Tibial nerve (tissue), 4 donors: ENCODE data around the gene DMD. TPM values are rescaled to one million over a fixed set of nuclear protein-coding genes. Genes with fewer than 3 reads are reported as not detected.

Experiments used
- DNase-seq, 2 donors: peaks; one replicate each; pipeline ENCODE4 v3.0.0-alpha.2; 2019; ENCODE audit warnings: low spot score in 2 of 2
- H3K27ac ChIP-seq, 4 donors: fragments of 200-600 bp; sonication (generic) in 3 of 4; one replicate each; pipeline ENCODE4 v1.5.1; 2017 to 2019; ENCODE audit warnings: mild to moderate bottlenecking in 1 of 4
- H3K27me3 ChIP-seq, 2 donors: fragments of 200-600 bp; sonication (generic) in 1 of 2; one replicate each; pipeline versions ENCODE4 v1.5.1 to v1.6.0; 2017 to 2019
- H3K36me3 ChIP-seq, 3 donors: fragments of 200-600 bp; sonication (generic); one replicate each; pipeline ENCODE4 v1.5.1; 2018 to 2019
- H3K4me1 ChIP-seq, 4 donors: fragments of 200-600 bp; sonication (generic) in 3 of 4; one replicate each; pipeline ENCODE4 v1.5.1; 2017 to 2019
- H3K4me3 ChIP-seq, 4 donors: fragments of 200-600 bp; sonication (generic) in 3 of 4; one replicate each; pipeline ENCODE4 v1.5.1; 2017 to 2019; ENCODE audit warnings: mild to moderate bottlenecking in 1 of 4, moderate library complexity in 1 of 4
- H3K9me3 ChIP-seq, 4 donors: fragments of 200-600 bp; sonication (generic) in 3 of 4; one replicate each; pipeline ENCODE4 v1.5.1; 2017 to 2019
- CTCF ChIP-seq, 5 experiments: fragments of 200-600 bp in 3 of 5; fragments of 450-650 bp in 2 of 5; sonication (generic) in 3 of 5; IDR thresholded peaks; one replicate each; pipeline ENCODE4 v1.5.1; 2016 to 2019; ENCODE audit warnings: antibody characterized with exemption in 5 of 5, mild to moderate bottlenecking in 3 of 5, moderate library complexity in 2 of 5
- EP300 ChIP-seq, 2 donors: sonication (generic); formaldehyde crosslinking; IDR thresholded peaks; one replicate each; pipeline ENCODE4 v1.6.1; 2017; ENCODE audit warnings: antibody characterized with exemption in 2 of 2, mild to moderate bottlenecking in 1 of 2
- POLR2A ChIP-seq, 2 donors: fragments of 450-650 bp; IDR thresholded peaks; one replicate each; pipeline ENCODE4 v1.6.1; 2017; ENCODE audit warnings: antibody characterized with exemption in 2 of 2, mild to moderate bottlenecking in 2 of 2, moderate library complexity in 2 of 2
- WGBS, 2 donors: methylation state at CpG; one replicate each; pipeline ENCODE4 v1.1.5; 2018; 5-methylcytosine and 5-hydroxymethylcytosine counted together
- total RNA-seq, 4 donors: library from RNA; depleted of rRNA; stranded (reverse); fragments of >200 nt; gene quantifications; one replicate each; pipeline ENCODE4 v1.1.0, GENCODE V29; 2016

Gene DMD
- total RNA-seq, 4 donors from 2014 or later, result 156 to 345 (median 245) TPM

- Histone ChIP-seq H3K27me3 (no peaks in the 10 kb centered on the region), H3K4me3 (no peak overlapping the region), H3K9me3 (no peaks in the 10 kb centered on the region), H3K36me3 (peaks cover 0 to 6% (median 0%) of the 10 kb centered on the region in 3 donors), H3K4me1 (no peaks in the 10 kb centered on the region), H3K27ac (no peak overlapping the region)
- no peak for DNase-seq
- 76 to 78% methylated on average over 4 of the region's 4 CpGs for WGBS, 2 donors
- TF ChIP-seq EP300 (IDR thresholded peaks at IDR 0.05) (no peak), CTCF (IDR thresholded peaks at IDR 0.05) (no peak), POLR2A (IDR thresholded peaks at IDR 0.05) (no peak)
Observed at GRCh38 chrX:31181377-31182000, 2029.9 kb downstream of the DMD start.

GRCh38 chrX:31179203-31179602, 2032.1 kb downstream of the DMD start:
- H3K9me3 ChIP-seq, result no peaks in the 10 kb centered on the region
- WGBS, 2 donors, result 81 to 94% methylated on average over 4 of the region's 4 CpGs
- no peaks in the 10 kb centered on the region for H3K27me3 ChIP-seq
- H3K4me3 ChIP-seq, result no peak overlapping the region
- no peak for DNase-seq
- H3K27ac ChIP-seq, result no peak overlapping the region
- H3K4me1 ChIP-seq, result no peaks in the 10 kb centered on the region
- TF ChIP-seq CTCF (IDR thresholded peaks at IDR 0.05), result no peak
- no peak for TF ChIP-seq EP300 (IDR thresholded peaks at IDR 0.05)
- no peak for TF ChIP-seq POLR2A (IDR thresholded peaks at IDR 0.05)
- H3K36me3 ChIP-seq, result peaks cover 0 to 6% (median 0%) of the 10 kb centered on the region in 3 donors

DNA sequence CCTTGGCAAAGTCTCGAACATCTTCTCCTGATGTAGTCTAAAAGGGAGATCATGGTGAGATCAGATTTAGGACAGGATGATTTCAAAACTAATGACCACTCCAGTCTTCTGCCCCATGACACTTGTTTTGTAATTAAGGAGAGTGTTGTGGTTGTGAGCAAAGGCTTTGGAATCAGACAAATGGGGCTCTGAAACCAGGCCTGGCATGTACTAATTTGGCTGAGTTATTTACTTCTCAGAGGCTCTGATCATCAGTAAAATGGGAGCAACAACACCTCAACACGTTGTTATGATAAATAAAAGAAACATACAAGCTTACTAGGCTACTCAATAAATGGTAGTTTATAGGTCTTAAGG, 2032.6 kb downstream of the DMD start:
- no peaks in the 10 kb centered on the region for H3K4me1 ChIP-seq
- H3K27me3 ChIP-seq, result no peaks in the 10 kb centered on the region
- peaks cover 0 to 6% (median 0%) of the 10 kb centered on the region in 3 donors for H3K36me3 ChIP-seq
- no peak for DNase-seq
- 84 to 89% methylated on average over 2 of the region's 2 CpGs for WGBS, 2 donors
- H3K27ac ChIP-seq, result no peak overlapping the region
- no peak overlapping the region for H3K4me3 ChIP-seq
- H3K9me3 ChIP-seq, result no peaks in the 10 kb centered on the region
- no peak for TF ChIP-seq POLR2A (IDR thresholded peaks at IDR 0.05)

DNA sequence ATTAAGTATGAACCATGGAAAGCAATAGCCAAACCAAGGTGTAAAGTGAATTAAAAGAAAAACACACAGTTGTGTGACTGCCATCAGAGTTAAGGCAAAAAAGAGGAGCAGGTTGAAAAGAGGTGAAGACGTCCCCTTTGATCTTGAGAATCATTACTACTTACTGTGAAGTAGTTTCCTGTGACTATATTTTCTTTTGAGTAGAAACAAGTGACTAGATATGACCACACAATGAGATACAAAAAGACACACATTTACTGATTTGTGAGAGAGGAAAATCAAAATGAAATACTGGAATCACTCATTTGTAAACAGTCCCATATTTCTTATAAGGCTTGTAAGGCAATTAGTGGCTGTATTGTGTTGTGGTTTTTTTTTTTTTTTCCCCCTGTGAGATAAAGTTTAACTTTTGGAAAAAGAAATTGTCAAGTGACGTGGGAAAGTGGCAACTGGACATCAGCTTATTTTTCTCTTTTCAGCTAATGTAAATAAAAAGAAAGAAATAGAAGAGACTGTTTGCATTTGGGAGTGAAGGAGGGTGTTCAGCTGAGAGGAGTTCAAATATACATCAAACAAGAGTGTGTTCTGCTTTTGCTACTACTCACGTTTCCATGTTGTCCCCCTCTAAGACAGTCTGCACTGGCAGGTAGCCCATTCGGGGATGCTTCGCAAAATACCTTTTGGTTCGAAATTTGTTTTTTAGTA, 2033.1 kb downstream of the DMD start:
- WGBS, 2 donors, result 78 to 79% methylated on average over 6 of the region's 6 CpGs

DNA sequence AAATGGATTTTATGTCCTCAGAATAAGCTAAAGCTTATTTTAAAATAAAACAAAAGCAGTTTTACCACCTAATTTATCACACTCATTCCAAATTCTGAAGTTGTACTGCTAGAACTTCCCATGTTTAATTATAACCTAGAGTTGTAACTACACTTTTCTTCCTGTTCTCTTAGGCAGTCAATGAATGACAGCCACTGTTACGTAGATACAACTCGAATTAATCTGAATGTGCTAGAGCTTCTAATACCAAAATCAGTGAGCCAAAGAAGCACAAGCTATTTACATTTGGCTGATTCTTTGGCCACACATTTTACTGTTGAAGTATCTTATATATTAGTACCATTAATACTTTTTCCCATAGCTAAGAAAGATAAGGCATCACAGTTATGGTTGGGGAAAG, 2040.6 kb downstream of the DMD start:
- Histone ChIP-seq H3K27ac (no peak overlapping the region), H3K4me3 (no peak overlapping the region), H3K36me3 (peaks cover 0 to 5% (median 4%) of the 10 kb centered on the region in 3 donors), H3K27me3 (no peaks in the 10 kb centered on the region), H3K9me3 (no peaks in the 10 kb centered on the region), H3K4me1 (no peaks in the 10 kb centered on the region)
- no peak for DNase-seq
- TF ChIP-seq EP300 (IDR thresholded peaks at IDR 0.05), result no peak
- no peak for TF ChIP-seq CTCF (IDR thresholded peaks at IDR 0.05)
- no peak for TF ChIP-seq POLR2A (IDR thresholded peaks at IDR 0.05)
- 84 to 87% methylated on average over 2 of the region's 2 CpGs for WGBS, 2 donors

More for the DNA sequence above, 2033.1 kb downstream of the DMD start:
- no peak for DNase-seq
- peaks cover 0 to 6% (median 0%) of the 10 kb centered on the region in 3 donors for H3K36me3 ChIP-seq
- TF ChIP-seq POLR2A (IDR thresholded peaks at IDR 0.05), result no peak
- no peak for TF ChIP-seq EP300 (IDR thresholded peaks at IDR 0.05)
- no peak for TF ChIP-seq CTCF (IDR thresholded peaks at IDR 0.05)
- no peak overlapping the region for H3K4me3 ChIP-seq
- H3K9me3 ChIP-seq, result no peaks in the 10 kb centered on the region
- H3K27ac ChIP-seq, result no peak overlapping the region
- H3K4me1 ChIP-seq, result no peaks in the 10 kb centered on the region
- H3K27me3 ChIP-seq, result no peaks in the 10 kb centered on the region
